Right ventricle myocardium inferior (tissue), 1 donor: Measurements from ENCODE around the gene TRPT1. TPM values are rescaled to one million over a fixed set of nuclear protein-coding genes. Genes with fewer than 3 reads are reported as not detected.
"Not testable (repeated sequence)": the region's sequence is repeated elsewhere in the genome, so short reads cannot be mapped to it uniquely, and the experiment has no call there.

ENCODE experiments used
- ATAC-seq: fragments of 200-7000 bp; cut with Tn5 transposase; one replicate; pipeline ENCODE4 v1.9.1; 2020; ENCODE audit warnings: mild to moderate bottlenecking, moderate library complexity
- DNase-seq: peaks from one replicate; pipeline ENCODE4 v3.0.0; 2021; ENCODE audit errors: missing footprints
- intact Hi-C: fragments of 100-400 bp; cut with DNase I; formaldehyde crosslinking; loops from one replicate; pipeline ENCODE4 v1.11.0; 2022
- total RNA-seq: library from RNA; stranded (reverse); fragmentation: NEBNext Ultra II Directional; extraction: Animal tissue kit (Norgen Biotek cat#: 25700); gene quantifications from one replicate; pipeline ENCODE4 v1.2.1, GENCODE V29; 2021
- donor health status: DM: no; HTN: yes; CAD: no; lungs with severe emphysema.

Gene TRPT1
- total RNA-seq, 1 donor from 2014 or later = 71.9 TPM

DNA sequence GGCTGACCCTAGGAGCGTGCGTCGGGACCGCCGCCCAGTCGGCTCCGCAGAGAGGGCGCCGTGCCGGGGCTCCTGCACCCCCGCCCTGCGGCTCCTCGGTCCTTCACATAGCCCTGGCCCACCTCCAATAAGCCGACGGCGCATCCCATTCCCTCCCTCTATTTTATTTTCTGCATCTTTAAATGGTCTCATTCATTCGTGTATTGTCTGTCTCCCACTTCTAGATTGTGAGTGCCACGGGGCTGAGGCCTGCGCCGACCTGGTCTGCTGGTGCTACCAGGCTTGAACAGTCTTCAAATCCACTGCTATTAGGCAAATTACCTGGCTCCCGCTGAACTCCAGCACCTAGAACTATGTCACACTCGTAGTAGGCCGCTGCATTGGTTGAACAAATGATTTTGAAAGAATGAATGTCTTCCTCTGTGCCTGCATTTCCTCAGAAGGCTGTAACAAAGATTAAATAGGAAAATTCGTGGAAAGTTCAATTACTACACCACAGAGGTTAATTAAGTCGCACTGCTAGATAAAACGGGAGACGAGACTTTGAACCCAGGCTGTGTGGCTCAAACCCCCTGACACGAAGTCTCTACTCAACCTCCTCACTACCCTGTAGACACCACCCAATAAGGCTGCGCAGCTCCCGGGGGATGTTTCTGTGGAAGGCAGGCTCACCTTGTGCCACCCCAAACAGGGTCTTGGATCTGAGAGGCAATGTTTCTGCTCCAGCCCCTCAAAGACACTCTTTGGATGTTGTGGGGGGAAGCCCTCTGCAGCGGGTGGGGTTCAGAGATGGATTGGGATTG lies 21.9 kb upstream of the TRPT1 start:
- intact Hi-C loops = loop anchor here (2.0 kb wide), 1 partner anchor 21 kb away; no protein-coding TSS in a partner anchor
- no peak for DNase-seq
- no peak for ATAC-seq

DNA sequence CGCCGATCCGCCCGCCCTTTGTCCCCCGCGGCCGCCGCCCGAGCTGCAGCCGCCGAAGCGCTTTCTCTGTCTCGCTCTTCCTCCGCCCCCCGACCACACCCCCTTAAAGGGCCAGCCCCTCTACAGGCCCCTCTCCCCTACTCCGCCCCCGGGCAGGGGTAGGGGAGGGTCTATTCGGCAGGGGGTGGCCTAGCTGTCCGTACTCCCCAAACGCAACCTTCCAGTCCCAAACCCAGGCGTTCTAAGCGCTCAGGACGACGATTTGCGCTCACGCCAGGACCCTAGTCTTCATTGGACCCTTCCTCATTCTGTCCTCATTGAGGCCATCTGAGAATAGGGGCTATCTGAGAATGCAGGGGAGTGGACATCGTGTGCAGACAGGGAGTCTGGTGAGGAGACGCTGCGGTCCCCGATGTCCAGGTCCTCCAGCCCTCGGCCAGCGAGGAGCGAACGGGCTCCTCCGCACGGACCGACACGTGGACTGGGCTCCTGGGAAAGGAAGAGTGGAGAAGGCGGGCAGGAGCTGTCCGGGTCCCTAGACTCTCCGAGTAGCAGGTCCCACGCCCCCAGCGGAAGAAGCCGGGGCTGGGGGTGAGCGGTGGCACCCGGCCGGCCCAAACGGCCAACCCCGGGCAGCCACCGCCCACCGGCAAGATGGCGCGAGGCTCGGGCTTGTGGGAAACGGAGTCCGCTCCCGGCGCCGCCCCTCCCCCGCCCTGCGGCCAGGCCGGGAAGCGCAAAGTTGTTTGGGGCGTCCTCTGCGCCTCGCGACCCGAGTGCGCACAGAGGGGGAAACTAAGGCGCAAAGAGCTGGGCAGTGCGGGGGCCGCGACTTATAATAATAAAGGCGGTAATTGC lies 21.1 kb upstream of the TRPT1 start, which contains the start of gene PPP1R14B:
PPP1R14B (minus strand) TSS at position 73 of the 858 bp plus-strand sequence. CDS start 270 bp downstream, outside the sequence.
- ATAC-seq (peak; percentile 73), DNase-seq (peak; percentile 95)
- intact Hi-C loops = no loop called here

DNA sequence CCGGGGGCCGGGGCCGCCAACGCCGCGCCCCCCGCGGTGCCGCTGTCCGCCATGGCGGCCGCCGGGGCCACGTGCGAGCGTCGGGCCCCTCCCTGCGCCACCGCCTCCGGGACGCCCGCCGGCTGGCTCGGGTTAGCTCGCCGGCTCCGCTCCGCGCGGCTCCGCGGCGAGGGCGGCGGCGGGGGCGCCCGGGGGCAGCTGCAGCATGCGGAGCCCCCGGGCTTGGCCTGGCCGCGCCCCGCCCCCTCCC lies 20.6 kb upstream of the TRPT1 start:
- DNase-seq, ATAC-seq, intact Hi-C loops: not testable (repeated sequence)

GRCh38 chr11:64245797-64246620 lies 20.0 kb upstream of the TRPT1 start:
- intact Hi-C loops = no loop called here
- DNase-seq = peak; percentile 83
- ATAC-seq = no peak

GRCh38 chr11:64245401-64245796 lies 19.4 kb upstream of the TRPT1 start:
- ATAC-seq (no peak), DNase-seq (no peak)
- intact Hi-C loops = no loop called here

DNA sequence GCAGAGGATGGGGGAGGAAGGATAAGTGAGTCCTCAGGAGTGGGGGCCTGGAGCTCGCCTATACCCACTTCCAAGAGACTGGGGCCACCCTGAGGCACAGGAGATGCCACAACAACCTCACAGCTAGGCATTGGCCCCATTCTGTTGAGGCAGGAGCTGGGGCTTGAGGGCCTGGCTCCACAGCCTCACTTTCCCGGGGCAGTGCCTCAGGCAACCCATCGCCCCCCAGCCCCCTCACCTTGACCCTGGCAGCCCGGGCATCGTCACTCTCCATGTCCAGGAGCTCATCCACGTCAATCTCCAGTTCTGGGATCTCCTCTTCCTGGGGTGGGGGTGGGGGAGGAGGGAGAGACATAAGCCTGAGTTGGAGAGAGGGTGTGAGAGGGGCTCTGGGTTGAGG lies 19.0 kb upstream of the TRPT1 start:
- intact Hi-C loops = no loop called here
- no peak for ATAC-seq
- no peak for DNase-seq

GRCh38 chr11:64244107-64244506 lies 18.1 kb upstream of the TRPT1 start:
- DNase-seq = no peak
- intact Hi-C loops = no loop called here
- ATAC-seq = no peak

DNA sequence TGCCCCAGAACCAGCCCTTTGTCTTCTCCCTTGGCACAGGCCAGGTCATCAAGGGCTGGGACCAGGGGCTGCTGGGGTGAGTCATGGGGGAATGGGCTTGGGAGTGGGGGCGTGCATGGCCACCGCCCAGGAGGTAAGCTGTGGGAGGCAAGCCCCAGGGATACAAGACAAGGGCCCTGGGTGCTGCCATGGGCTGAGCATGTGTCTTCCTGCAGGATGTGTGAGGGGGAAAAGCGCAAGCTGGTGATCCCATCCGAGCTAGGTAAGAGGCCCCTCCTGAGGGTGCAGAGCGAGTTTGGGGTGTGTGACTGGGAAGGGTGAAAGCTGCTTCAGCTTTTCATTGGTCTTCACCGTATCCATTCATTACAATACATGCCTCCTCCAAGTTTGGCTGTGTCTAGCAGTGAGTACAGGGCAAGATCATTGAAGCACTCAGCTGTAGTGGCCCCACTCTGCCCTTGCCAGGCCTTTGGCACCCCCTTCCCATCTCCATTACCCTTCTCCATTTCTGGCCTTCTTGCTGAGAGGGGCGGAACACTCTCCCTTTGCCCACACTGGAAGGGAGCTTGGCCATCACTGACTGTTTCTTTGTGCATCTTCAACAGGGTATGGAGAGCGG lies 17.4 kb upstream of the TRPT1 start:
- intact Hi-C loops = no loop called here
- DNase-seq = no peak

GRCh38 chr11:64241491-64242374 lies 15.7 kb upstream of the TRPT1 start:
- DNase-seq (no peak), ATAC-seq (peak; percentile 4)
- intact Hi-C loops = loop anchor here (2.0 kb wide), 1 partner anchor 63 kb away; the partner anchor contains the start of gene ESRRA

More for the DNA sequence above, 17.4 kb upstream of the TRPT1 start:
- ATAC-seq = no peak

- intact Hi-C loops = loop anchor here (2.0 kb wide), 1 partner anchor 64 kb away; the partner anchor contains the start of gene ESRRA
- peak; percentile 99 for DNase-seq
- ATAC-seq = peak; percentile 90
Observed at GRCh38 chr11:64241241-64241490, 15.2 kb upstream of the TRPT1 start.

GRCh38 chr11:64240435-64241240 lies 14.7 kb upstream of the TRPT1 start, which contains the start of gene FKBP2:
TSS of gene FKBP2 (plus strand) at chr11:64241095. CDS start at chr11:64242388, 1,293 bp downstream.
- DNase-seq (peak; percentile 99), ATAC-seq (peak; percentile 81)
- intact Hi-C loops = loop anchor here (2.0 kb wide), 1 partner anchor 64 kb away; the partner anchor contains the start of gene ESRRA

GRCh38 chr11:64239662-64240434 lies 13.9 kb upstream of the TRPT1 start:
- no peak for ATAC-seq
- intact Hi-C loops = loop anchor here (2.0 kb wide), 1 partner anchor 65 kb away; the partner anchor contains the start of gene ESRRA
- no peak for DNase-seq

DNA sequence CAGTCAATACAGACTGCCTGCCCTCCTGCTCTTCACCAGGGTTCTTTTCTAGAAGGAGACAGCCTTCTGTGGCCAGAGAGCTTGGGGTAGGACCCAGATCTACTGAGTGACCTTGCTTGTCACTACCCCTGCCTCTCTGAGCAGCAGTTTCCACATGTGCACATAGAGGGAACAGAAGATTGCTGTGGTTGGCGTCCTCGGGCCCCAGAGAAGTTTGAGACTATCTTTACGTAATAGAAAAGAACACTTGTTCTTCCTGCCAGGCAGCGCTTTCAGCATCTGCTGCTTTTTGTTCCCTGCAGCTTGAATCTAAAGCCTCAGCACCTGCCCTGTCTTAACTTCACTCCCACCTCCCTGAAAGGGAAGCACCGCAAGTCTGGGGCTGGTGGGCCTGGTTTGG lies 13.0 kb upstream of the TRPT1 start:
- ATAC-seq = no peak
- intact Hi-C loops = no loop called here
- DNase-seq = no peak

DNA sequence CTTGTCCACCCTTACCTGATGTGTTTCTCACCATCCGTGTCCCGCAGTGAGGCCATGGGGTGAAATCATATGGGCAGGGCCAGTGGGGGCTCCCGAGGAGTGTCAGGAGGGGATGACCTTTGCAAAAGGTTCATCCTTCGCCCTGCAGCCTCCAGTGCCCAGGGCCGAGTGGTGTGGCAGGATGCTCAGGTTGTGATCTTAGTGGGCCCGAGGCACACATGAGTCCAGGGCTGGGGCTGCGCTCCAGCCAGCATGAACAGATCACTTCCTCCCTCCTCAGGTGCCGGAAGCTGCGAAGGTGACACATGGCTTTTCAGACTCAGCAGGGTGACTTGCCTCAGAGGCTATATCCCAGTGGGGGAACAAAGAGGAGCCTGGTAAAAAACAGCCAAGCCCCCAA lies 12.1 kb upstream of the TRPT1 start:
- intact Hi-C loops = no loop called here
- no peak for DNase-seq
- ATAC-seq = no peak

GRCh38 chr11:64237484-64237951 lies 11.5 kb upstream of the TRPT1 start:
- intact Hi-C loops = no loop called here
- ATAC-seq (no peak), DNase-seq (no peak)
